Naive B cell (primary cell): Measurements from ENCODE around the gene ADA. TPM values are rescaled to one million over a fixed set of nuclear protein-coding genes. Genes with fewer than 3 reads are reported as not detected.

Source experiments
- ATAC-seq, 2 donors: fragments of 150-1000 bp; cut with Tn5 transposase; 2 replicates each; pipeline ENCODE4 v1.10.0; 2021; ENCODE audit warnings: low read depth in 2 of 2, mild to moderate bottlenecking in 2 of 2, moderate library complexity in 2 of 2
- DNase-seq: peaks from one replicate; pipeline ENCODE4 v3.0.0; 2022
- H3K27ac Mint-ChIP-seq, 6 donors: one replicate each; pipeline ENCODE4 v1.8.0; 2020 to 2022; ENCODE audit warnings: mild to moderate bottlenecking in 6 of 6, mixed read lengths in 6 of 6, moderate library complexity in 5 of 6, inconsistent platforms in 2 of 6
- H3K27me3 Mint-ChIP-seq, 3 donors: one replicate each; pipeline ENCODE4 v1.8.0; 2021 to 2022; ENCODE audit warnings: mixed read lengths in 3 of 3, mild to moderate bottlenecking in 1 of 3
- H3K36me3 Mint-ChIP-seq, 2 donors: one replicate each; pipeline ENCODE4 v1.8.0; 2020 to 2022; ENCODE audit warnings: mixed read lengths in 2 of 2, inconsistent platforms in 1 of 2, mild to moderate bottlenecking in 1 of 2
- H3K4me1 Mint-ChIP-seq, 3 donors: one replicate each; pipeline ENCODE4 v1.8.0; 2020 to 2022; ENCODE audit warnings: mixed read lengths in 3 of 3, inconsistent platforms in 1 of 3, mild to moderate bottlenecking in 1 of 3, moderate library complexity in 1 of 3
- H3K4me3 Mint-ChIP-seq, 8 donors: one replicate each; pipeline ENCODE4 v1.8.0; 2020 to 2022; ENCODE audit warnings: mild to moderate bottlenecking in 8 of 8, mixed read lengths in 8 of 8, moderate library complexity in 8 of 8, inconsistent platforms in 2 of 8
- H3K9me3 Mint-ChIP-seq, 7 donors: one replicate each; pipeline ENCODE4 v1.8.0; 2020 to 2022; ENCODE audit warnings: mixed read lengths in 7 of 7, mild to moderate bottlenecking in 5 of 7, inconsistent platforms in 2 of 7, moderate library complexity in 1 of 7
- polyA plus RNA-seq, 6 donors: library from polyadenylated mRNA; unstranded; fragments of 300-500 nt; fragmentation: Illumina TruSeq; gene quantifications; one replicate each; pipeline ENCODE4 v1.2.3, GENCODE V29; 2021; ENCODE audit warnings: low read depth in 6 of 6

ADA gene
- polyA plus RNA-seq, 6 donors from 2014 or later: 1.7 to 7.6 (median 4.6) TPM

- Mint-ChIP-seq H3K36me3 (peaks cover 13 to 20% of the 10 kb centered on the region in 2 donors), H3K4me1 (peaks cover 38 to 67% (median 59%) of the 10 kb centered on the region in 3 donors), H3K27ac (peak overlapping the region; percentile 76 to 99 (median 90))
Measured at GRCh38 chr20:44609006-44609515, 42.4 kb downstream of the ADA start.

GRCh38 chr20:44606725-44607441, 44.6 kb downstream of the ADA start:
- no peak for DNase-seq
- no peaks in the 10 kb centered on the region for H3K27me3 Mint-ChIP-seq
- peak overlapping the region in 3 of 8 donors; percentile 9 to 21 (median 10) for H3K4me3 Mint-ChIP-seq
- peaks cover 6 to 11% of the 10 kb centered on the region in 2 donors for H3K36me3 Mint-ChIP-seq
- peaks cover 34 to 55% (median 53%) of the 10 kb centered on the region in 3 donors for H3K4me1 Mint-ChIP-seq
- peak overlapping the region in 4 of 6 donors; percentile 60 to 88 (median 70) for H3K27ac Mint-ChIP-seq
- peaks cover 0 to 5% (median 0%) of the 10 kb centered on the region in 7 donors for H3K9me3 Mint-ChIP-seq
- ATAC-seq: no peak

More at GRCh38 chr20:44609006-44609515, 42.4 kb downstream of the ADA start:
- H3K27me3 Mint-ChIP-seq: no peaks in the 10 kb centered on the region
- H3K9me3 Mint-ChIP-seq: peaks cover 0 to 5% (median 0%) of the 10 kb centered on the region in 7 donors
- peak overlapping the region in 5 of 8 donors; percentile 12 to 56 (median 30) for H3K4me3 Mint-ChIP-seq
- no peak for DNase-seq
- no peak for ATAC-seq

DNA sequence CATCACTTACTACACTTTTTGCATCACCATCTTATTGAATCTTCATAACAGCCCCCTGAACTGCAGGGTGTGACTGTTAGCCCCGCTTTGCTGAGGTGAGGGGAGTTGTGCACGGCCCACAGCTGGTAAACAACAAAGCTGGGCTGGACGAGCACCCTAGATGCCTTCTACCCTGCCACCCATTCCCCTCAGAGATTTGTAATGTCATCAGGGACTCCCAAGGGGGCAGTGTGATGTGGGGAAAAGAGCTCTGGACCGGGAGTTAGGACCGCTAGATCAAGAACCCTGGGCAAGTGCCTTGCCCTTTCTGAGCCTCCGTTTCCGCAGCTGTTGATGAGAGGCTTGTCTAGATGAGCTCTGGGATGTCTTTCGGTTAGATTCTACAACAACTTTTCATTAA, 48.2 kb downstream of the ADA start:
- Mint-ChIP-seq H3K4me1 (peaks cover 19 to 42% (median 30%) of the 10 kb centered on the region in 3 donors), H3K4me3 (no peak overlapping the region), H3K27ac (no peak overlapping the region), H3K36me3 (peaks cover 6 to 21% of the 10 kb centered on the region in 2 donors), H3K9me3 (peaks cover 0 to 5% (median 0%) of the 10 kb centered on the region in 7 donors), H3K27me3 (no peaks in the 10 kb centered on the region)
- no peak for DNase-seq
- ATAC-seq: no peak

DNA sequence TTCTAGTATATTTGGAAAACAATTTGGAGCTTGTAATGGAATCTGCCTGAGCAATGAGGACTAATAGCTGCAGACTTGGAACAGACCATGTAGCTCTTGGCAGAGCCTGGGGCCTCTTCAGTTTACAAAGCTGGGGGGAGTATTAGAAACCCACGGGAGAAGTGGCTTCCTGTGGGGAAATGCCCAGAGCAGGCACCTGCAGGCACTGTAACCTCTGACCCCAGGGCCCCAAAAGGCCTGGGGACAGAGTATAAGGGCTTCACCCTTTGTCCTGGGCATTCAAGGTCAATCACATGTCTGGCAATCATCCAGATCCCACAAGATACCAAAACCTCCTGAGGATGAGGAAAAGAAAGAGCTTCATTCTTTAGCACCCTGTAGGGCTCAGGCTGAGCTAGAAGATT, 49.7 kb downstream of the ADA start:
- H3K4me1 Mint-ChIP-seq: peaks cover 10 to 51% (median 40%) of the 10 kb centered on the region in 3 donors
- DNase-seq (no peak), ATAC-seq (peak; percentile 50 to 64)
- H3K27ac Mint-ChIP-seq: peak overlapping the region in 3 of 6 donors; percentile 95 to 96 (median 96)
- H3K27me3 Mint-ChIP-seq: no peaks in the 10 kb centered on the region
- peaks cover 1 to 16% of the 10 kb centered on the region in 2 donors for H3K36me3 Mint-ChIP-seq
- peak overlapping the region in 6 of 8 donors; percentile 77 to 89 (median 79) for H3K4me3 Mint-ChIP-seq
- peaks cover 0 to 4% (median 0%) of the 10 kb centered on the region in 7 donors for H3K9me3 Mint-ChIP-seq

DNA sequence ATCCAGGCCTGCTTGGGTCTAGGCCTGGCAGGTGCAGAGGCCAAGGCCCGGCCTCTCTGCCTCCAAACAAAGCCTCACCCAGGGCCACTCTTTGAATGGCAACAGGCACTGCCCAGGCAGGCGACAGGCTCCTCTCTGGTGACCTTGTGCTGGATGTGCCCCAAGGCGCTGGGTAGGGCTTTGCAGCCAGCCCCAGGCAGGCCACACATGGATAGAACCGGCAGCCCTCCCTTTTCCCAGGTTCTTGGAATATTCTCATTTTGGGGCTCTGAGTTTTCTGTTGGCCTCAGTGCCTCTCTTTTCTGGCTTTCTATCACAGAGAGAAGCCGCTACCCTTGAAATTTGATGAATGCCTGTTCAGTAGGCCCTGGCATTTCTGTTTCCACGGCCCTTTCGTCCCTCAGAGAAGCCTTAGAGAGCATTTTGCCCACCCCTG, 50.2 kb downstream of the ADA start:
- Mint-ChIP-seq H3K27me3 (no peaks in the 10 kb centered on the region), H3K9me3 (peaks cover 0 to 4% (median 0%) of the 10 kb centered on the region in 7 donors), H3K4me3 (peak overlapping the region in 6 of 8 donors; percentile 77 to 89 (median 81)), H3K27ac (peak overlapping the region in 3 of 6 donors; percentile 95 to 96 (median 96)), H3K36me3 (peaks cover 0 to 15% of the 10 kb centered on the region in 2 donors), H3K4me1 (peaks cover 4 to 55% (median 40%) of the 10 kb centered on the region in 3 donors)
- DNase-seq (no peak), ATAC-seq (no peak)

DNA sequence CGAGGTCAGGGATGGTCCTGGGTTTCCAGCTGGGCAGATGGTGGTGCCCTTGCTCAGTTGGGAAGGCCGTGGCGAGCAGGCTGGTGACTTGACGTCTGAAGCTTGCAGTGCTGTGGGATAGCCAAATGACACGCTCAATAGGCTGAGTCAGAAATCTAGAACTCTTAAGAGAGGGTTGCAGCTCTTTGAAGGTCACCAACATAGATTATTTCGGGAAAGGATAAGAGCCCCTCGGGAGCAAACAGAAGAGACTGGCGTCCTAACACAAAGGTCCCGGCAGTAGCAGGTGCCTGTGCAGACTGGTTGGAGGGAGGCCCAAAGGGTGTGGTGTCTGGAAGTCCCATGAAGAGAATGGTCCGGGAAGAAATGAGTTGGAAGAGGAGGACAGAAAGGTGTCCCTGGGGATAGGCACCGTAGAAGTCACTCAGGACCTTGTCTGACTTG, 50.7 kb downstream of the ADA start:
- peaks cover 0 to 10% of the 10 kb centered on the region in 2 donors for H3K36me3 Mint-ChIP-seq

DNA sequence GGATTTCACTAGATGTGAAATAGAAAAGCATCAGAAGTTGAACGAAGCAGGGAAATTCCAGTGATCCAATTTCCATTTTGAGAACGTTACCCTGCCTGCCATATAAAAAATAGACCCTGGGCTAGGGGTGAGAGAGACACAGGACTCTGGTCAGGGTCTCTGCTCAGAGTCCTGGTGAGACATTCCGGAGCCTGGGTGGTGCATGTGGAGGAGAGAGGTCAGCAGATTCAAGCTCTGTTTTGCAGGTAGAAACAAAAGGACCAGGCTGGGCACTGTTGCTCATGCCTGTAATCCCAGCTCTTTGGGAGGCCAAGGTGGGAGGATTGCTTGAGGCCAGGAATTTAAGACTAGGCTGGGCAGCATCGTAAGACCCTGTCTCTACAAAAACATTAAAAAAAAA, 51.2 kb downstream of the ADA start:
- peaks cover 3 to 56% (median 41%) of the 10 kb centered on the region in 3 donors for H3K4me1 Mint-ChIP-seq
- peak overlapping the region in 6 of 8 donors; percentile 35 to 89 (median 81) for H3K4me3 Mint-ChIP-seq
- H3K36me3 Mint-ChIP-seq: peaks cover 0 to 10% of the 10 kb centered on the region in 2 donors
- H3K27ac Mint-ChIP-seq: peak overlapping the region in 3 of 6 donors; percentile 95 to 96 (median 96)
- H3K27me3 Mint-ChIP-seq: no peaks in the 10 kb centered on the region
- no peak for ATAC-seq
- peaks cover 0 to 4% (median 0%) of the 10 kb centered on the region in 7 donors for H3K9me3 Mint-ChIP-seq
- DNase-seq: no peak

More for the DNA sequence above, 50.7 kb downstream of the ADA start:
- DNase-seq: no peak
- Mint-ChIP-seq H3K27me3 (no peaks in the 10 kb centered on the region), H3K27ac (peak overlapping the region in 3 of 6 donors; percentile 95 to 96 (median 96)), H3K9me3 (peaks cover 0 to 4% (median 0%) of the 10 kb centered on the region in 7 donors), H3K4me3 (peak overlapping the region in 6 of 8 donors; percentile 35 to 89 (median 81)), H3K4me1 (peaks cover 0 to 56% (median 40%) of the 10 kb centered on the region in 3 donors)
- no peak for ATAC-seq

GRCh38 chr20:44599715-44600114, 51.8 kb downstream of the ADA start:
- Mint-ChIP-seq H3K4me1 (peaks cover 9 to 57% (median 46%) of the 10 kb centered on the region in 3 donors), H3K27me3 (no peaks in the 10 kb centered on the region), H3K27ac (peak overlapping the region in 3 of 6 donors; percentile 95 to 96 (median 96)), H3K9me3 (peaks cover 0 to under 1% (median 0%) of the 10 kb centered on the region in 7 donors), H3K4me3 (peak overlapping the region in 6 of 8 donors; percentile 35 to 89 (median 81)), H3K36me3 (peaks cover 2 to 10% of the 10 kb centered on the region in 2 donors)
- no peak for ATAC-seq
- DNase-seq: no peak

DNA sequence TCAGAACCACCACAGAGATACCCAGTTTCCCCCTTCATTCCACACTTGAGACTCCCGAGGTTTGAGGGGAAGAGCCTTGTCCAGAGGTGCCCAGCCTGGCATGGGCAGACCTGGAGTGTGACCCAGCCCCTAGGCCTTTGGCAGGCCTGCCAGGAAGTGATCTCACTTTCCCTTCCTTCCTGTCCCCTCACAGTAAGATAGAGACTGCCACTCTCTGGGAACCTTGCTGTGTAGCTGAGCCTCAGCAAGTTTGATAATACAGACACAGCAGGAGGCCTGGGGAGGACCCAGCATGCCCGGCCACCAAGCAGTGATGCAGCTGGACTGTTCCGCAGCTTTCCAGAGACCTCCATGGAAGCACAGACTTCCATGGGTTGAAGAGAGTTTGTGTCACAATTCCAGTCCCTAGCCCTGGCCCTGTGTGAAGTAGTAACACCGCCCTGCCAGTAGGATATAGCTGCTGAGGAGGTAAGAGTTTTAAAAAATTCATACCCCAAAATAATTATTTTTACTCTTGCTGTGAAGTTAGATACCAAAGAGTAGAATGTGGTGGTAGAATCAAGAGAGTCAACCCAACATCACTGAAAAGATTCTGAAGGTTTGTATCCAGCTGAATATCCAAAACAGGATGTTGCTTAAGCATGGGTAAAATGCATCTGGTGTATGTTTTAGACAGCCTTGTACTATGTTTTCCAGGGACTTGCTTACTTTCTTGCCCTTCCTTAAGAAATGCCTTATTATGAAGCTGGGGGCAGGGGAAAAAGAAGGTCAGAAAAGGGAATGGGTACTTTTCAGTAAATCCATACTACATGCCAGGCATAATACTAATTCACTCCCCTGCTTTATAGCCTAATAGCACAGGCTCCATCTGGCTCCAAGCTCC, 52.8 kb downstream of the ADA start:
- peak overlapping the region in 5 of 6 donors; percentile 96 to 98 (median 97) for H3K27ac Mint-ChIP-seq
- H3K36me3 Mint-ChIP-seq: peaks cover 10 to 12% of the 10 kb centered on the region in 2 donors
- no peaks in the 10 kb centered on the region for H3K27me3 Mint-ChIP-seq
- ATAC-seq: peak; percentile 39 to 57
- H3K9me3 Mint-ChIP-seq: no peaks in the 10 kb centered on the region
- peaks cover 20 to 67% (median 57%) of the 10 kb centered on the region in 3 donors for H3K4me1 Mint-ChIP-seq
- no peak for DNase-seq
- H3K4me3 Mint-ChIP-seq: peak overlapping the region in 6 of 8 donors; percentile 80 to 91 (median 86)

- peaks cover 24 to 74% (median 64%) of the 10 kb centered on the region in 3 donors for H3K4me1 Mint-ChIP-seq
- H3K36me3 Mint-ChIP-seq: peaks cover 10 to 19% of the 10 kb centered on the region in 2 donors
- ATAC-seq (peak in 1 of 2 donors; percentile 19), DNase-seq (no peak)
- peak overlapping the region in 5 of 6 donors; percentile 96 to 98 (median 97) for H3K27ac Mint-ChIP-seq
- H3K9me3 Mint-ChIP-seq: no peaks in the 10 kb centered on the region
- no peaks in the 10 kb centered on the region for H3K27me3 Mint-ChIP-seq
- H3K4me3 Mint-ChIP-seq: peak overlapping the region in 6 of 8 donors; percentile 80 to 91 (median 86)
Measured at GRCh38 chr20:44597930-44598329, 53.6 kb downstream of the ADA start.

DNA sequence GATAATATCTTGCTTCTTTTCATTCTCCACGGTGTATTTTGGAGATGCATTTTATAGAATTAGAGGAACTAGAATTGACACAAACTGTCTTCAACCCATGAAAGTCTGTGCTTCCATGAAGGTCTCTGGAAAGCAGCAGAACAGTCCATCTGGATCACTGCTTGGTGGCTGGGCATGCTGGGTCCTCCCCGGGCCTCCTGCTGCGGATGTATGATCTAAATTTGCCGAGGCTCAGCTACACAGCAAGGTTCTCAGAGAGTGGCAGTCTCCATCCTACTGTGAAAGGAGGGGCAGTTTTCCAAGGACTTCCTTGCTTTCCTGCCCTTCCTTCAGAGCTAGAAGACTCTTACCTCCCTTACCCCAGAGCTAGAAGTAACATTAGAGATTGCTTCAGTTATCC, 54.0 kb downstream of the ADA start:
- H3K36me3 Mint-ChIP-seq: peaks cover 14 to 23% of the 10 kb centered on the region in 2 donors
- peaks cover 29 to 78% (median 68%) of the 10 kb centered on the region in 3 donors for H3K4me1 Mint-ChIP-seq
- DNase-seq: no peak
- H3K4me3 Mint-ChIP-seq: peak overlapping the region in 6 of 8 donors; percentile 80 to 91 (median 86)
- ATAC-seq: no peak
- H3K27ac Mint-ChIP-seq: peak overlapping the region in 5 of 6 donors; percentile 96 to 98 (median 97)
- no peaks in the 10 kb centered on the region for H3K27me3 Mint-ChIP-seq
- H3K9me3 Mint-ChIP-seq: no peaks in the 10 kb centered on the region

DNA sequence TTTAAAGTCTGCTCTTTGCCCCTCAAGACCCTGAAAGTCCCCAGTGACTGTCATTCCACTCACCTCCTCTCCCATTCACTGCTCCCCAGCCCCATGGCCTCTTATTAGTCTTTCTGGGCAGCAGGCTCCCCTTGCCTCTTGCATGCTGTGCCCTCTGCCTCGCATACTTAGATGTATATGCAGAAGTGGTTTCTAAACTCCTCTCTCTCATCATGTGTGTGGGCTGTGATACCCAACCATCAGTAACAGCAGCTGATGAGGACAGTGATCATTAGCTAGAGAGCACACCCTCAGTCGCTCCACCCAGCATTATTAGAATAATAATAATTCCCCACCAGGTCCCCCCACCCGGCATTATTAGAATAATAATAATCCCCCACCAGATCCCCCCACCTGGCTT, 54.6 kb downstream of the ADA start:
- H3K4me3 Mint-ChIP-seq: peak overlapping the region in 6 of 8 donors; percentile 4 to 91 (median 62)

More for the DNA sequence above, 54.6 kb downstream of the ADA start:
- H3K36me3 Mint-ChIP-seq: peaks cover 15 to 24% of the 10 kb centered on the region in 2 donors
- peak overlapping the region in 5 of 6 donors; percentile 96 to 98 (median 97) for H3K27ac Mint-ChIP-seq
- no peaks in the 10 kb centered on the region for H3K9me3 Mint-ChIP-seq
- ATAC-seq (peak; percentile 41 to 50), DNase-seq (no peak)
- H3K27me3 Mint-ChIP-seq: no peaks in the 10 kb centered on the region
- peaks cover 35 to 78% (median 75%) of the 10 kb centered on the region in 3 donors for H3K4me1 Mint-ChIP-seq
